Neural crest cell (in vitro differentiated cells): ENCODE results near the gene SLC52A1. TPM values are rescaled to one million over a fixed set of nuclear protein-coding genes. Genes with fewer than 3 reads are reported as not detected.
"Not testable (repeated sequence)": the region's sequence is repeated elsewhere in the genome, so short reads cannot be mapped to it uniquely, and the experiment has no call there.

Experiments
- DNase-seq: peaks from one replicate; pipeline ENCODE4 v3.0.0; 2021; ENCODE audit warnings: low read depth, mixed read lengths, low spot score
- H3K27ac Mint-ChIP-seq: one replicate; pipeline ENCODE4 v1.8.0; 2021; ENCODE audit warnings: mild to moderate bottlenecking, mixed read lengths; ENCODE audit not compliant: unreplicated experiment
- H3K27me3 Mint-ChIP-seq: 2 replicates; pipeline ENCODE4 v1.8.0; 2021; ENCODE audit warnings: low read depth, mild to moderate bottlenecking, mixed read lengths
- H3K36me3 Mint-ChIP-seq: 2 replicates; pipeline ENCODE4 v1.8.0; 2021; ENCODE audit warnings: low read depth, mild to moderate bottlenecking, mixed read lengths
- H3K4me1 Mint-ChIP-seq: 2 replicates; pipeline ENCODE4 v1.8.0; 2021; ENCODE audit warnings: mixed read lengths
- H3K4me3 Mint-ChIP-seq: one replicate; pipeline ENCODE4 v1.8.0; 2021; ENCODE audit warnings: mild to moderate bottlenecking, mixed read lengths
- H3K9me3 Mint-ChIP-seq: 2 replicates; pipeline ENCODE4 v1.8.0; 2021; ENCODE audit warnings: mixed read lengths
- total RNA-seq: library from RNA; stranded (reverse); gene quantifications from 2 replicates; pipeline ENCODE4 v1.2.1, GENCODE V29; 2021
- TF ChIP-seq, protein P1 (sequence below): fragments of 200-600 bp; sonication (generic); conservative IDR thresholded peaks from 2 replicates; pipeline ENCODE4 v1.5.0; 2021; ENCODE audit warnings: antibody characterized with exemption, mild to moderate bottlenecking

Gene SLC52A1
- total RNA-seq, 1 donor from 2014 or later, result not detected

DNA sequence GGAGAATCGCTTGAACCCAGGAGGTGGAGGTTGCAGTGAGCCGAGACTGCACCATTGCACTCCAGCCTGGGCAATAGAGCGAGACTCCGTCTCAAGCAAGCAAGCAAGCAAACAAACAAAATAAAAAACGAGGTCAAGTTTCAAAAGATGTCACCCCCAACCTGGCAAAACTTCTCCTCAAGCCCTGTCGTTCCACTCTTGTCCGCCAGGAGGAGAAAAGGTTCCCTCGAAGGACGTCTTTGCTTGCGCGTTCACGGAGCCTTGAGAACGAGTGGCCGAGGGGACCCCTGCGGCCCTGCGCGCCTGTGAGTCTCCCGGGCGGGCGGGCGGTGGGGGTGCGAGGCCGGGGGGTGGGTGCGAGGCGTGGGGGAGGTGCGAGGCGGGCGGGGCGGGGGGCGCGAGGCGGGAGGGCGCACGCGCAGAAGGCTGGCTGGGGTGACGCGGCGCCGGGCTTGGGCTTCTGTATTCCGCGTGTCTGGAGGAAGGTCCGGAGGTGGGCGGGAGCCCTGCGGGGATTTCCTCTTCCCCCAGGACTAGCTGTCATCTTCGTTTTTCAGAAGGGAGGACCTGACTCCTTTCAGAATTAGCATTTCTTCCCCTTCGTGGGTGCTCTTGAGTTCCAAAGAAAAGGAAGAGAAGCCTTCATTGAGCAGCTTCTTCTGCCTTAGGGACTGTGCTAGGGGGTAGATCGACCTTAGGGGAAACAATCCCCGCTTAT is 3.7 kb downstream of the SLC52A1 start:
- peak; percentile 89 for DNase-seq
- Mint-ChIP-seq H3K9me3 (no peaks in the 10 kb centered on the region), H3K4me1 (peaks cover 5% of the 10 kb centered on the region), H3K36me3 (no peaks in the 10 kb centered on the region), H3K27ac (no peak overlapping the region), H3K27me3 (peaks cover 43% of the 10 kb centered on the region), H3K4me3 (peak overlapping the region; percentile 73)
- TF ChIP-seq, protein P1, sequence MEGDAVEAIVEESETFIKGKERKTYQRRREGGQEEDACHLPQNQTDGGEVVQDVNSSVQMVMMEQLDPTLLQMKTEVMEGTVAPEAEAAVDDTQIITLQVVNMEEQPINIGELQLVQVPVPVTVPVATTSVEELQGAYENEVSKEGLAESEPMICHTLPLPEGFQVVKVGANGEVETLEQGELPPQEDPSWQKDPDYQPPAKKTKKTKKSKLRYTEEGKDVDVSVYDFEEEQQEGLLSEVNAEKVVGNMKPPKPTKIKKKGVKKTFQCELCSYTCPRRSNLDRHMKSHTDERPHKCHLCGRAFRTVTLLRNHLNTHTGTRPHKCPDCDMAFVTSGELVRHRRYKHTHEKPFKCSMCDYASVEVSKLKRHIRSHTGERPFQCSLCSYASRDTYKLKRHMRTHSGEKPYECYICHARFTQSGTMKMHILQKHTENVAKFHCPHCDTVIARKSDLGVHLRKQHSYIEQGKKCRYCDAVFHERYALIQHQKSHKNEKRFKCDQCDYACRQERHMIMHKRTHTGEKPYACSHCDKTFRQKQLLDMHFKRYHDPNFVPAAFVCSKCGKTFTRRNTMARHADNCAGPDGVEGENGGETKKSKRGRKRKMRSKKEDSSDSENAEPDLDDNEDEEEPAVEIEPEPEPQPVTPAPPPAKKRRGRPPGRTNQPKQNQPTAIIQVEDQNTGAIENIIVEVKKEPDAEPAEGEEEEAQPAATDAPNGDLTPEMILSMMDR, result peak; percentile 75

DNA sequence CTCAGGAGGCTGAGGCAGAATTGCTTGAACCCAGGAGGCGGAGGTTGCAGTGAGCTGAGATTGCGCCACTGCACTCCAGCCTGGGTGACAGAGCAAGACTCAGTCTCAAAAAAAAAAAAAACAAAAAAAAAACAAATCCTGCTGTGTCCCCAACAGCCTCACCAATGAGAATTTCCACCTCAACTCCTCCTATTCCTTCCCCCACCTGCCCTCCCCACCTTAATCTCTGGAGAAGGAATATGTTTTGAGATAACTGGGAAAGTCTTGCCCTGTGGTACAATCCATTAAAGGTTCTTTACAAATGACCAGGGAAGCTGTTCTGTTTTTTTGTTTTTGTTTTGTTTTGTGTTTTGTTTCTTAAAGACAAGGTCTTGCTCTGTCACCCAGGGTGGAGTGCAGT is 5.1 kb downstream of the SLC52A1 start:
- not testable (repeated sequence) for H3K36me3 Mint-ChIP-seq, H3K4me1 Mint-ChIP-seq, H3K9me3 Mint-ChIP-seq, DNase-seq, H3K4me3 Mint-ChIP-seq, H3K27ac Mint-ChIP-seq
- peaks cover 41% of the 10 kb centered on the region for H3K27me3 Mint-ChIP-seq

DNA sequence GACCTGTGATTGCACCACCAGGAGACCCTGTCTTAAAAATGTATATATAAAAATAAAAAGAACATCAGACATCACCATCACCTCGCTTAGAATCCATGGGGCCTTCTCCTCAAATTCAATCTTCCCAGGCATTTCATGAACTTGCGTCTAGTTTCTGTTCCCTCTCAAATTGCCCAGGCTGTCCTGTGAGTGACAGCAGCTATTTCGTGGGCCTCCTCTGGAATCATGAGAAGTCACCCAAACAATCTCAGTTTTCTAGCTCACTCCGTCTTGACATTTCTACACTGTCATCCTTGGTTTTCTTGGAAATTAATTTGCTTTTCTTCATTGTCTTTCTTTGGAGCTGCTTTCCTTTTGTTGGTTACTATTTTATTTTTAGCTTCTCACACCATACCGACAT is 7.3 kb downstream of the SLC52A1 start:
- TF ChIP-seq, protein P1, result no peak
- no peak overlapping the region for H3K4me3 Mint-ChIP-seq
- no peaks in the 10 kb centered on the region for H3K36me3 Mint-ChIP-seq
- DNase-seq, result no peak
- H3K27me3 Mint-ChIP-seq, result peaks cover 25% of the 10 kb centered on the region
- H3K9me3 Mint-ChIP-seq, result no peaks in the 10 kb centered on the region
- peaks cover 5% of the 10 kb centered on the region for H3K4me1 Mint-ChIP-seq
- no peak overlapping the region for H3K27ac Mint-ChIP-seq

DNA sequence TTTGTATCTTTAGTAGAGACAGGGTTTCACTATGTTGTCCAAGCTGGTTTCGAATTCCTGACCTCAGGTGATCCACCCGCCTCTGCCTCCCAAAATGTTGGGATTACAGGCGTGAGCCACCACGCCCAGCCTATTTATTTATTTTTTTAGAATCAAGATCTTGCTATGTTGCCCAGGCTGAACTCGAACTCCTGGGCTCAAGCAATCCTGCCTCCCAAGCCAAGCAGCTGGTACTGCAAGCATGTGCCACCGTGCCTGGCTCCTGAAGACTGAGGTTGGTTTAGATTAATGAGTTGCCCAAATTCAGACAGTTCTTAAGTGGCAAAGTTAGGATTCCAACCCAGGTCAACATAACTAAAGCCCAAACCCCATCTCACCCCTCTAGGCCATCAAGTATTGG is 7.9 kb downstream of the SLC52A1 start:
- no peak for DNase-seq
- Mint-ChIP-seq H3K4me3 (no peak overlapping the region), H3K9me3 (no peaks in the 10 kb centered on the region), H3K27ac (no peak overlapping the region), H3K27me3 (peaks cover 25% of the 10 kb centered on the region), H3K4me1 (peaks cover 5% of the 10 kb centered on the region), H3K36me3 (no peaks in the 10 kb centered on the region)
- TF ChIP-seq, protein P1, result no peak

DNA sequence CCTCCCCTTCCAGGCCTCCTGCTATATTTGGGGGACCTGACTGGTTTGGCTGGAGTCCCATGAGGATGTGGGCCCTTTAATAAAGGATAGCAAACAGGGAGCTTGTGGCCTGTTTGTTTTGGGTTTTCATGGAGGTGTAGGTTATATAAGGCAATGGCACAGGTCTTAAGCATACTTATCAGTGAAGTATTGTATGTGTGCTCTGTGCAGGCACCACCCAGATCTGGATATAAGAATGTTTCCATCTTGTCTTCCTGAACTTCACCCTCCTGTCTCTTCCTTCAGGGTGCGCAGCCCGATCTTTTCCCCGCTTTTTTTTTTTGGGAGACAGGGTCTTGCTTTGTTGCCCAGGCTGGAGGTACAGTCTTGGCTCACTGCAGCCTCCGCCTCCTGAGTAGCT is 10.6 kb downstream of the SLC52A1 start:
- peaks cover 2% of the 10 kb centered on the region for H3K36me3 Mint-ChIP-seq
- H3K9me3 Mint-ChIP-seq, result no peaks in the 10 kb centered on the region
- DNase-seq, result no peak
- H3K4me1 Mint-ChIP-seq, result no peaks in the 10 kb centered on the region
- H3K27ac Mint-ChIP-seq, result no peak overlapping the region
- H3K4me3 Mint-ChIP-seq, result no peak overlapping the region
- peaks cover 5% of the 10 kb centered on the region for H3K27me3 Mint-ChIP-seq
- TF ChIP-seq, protein P1, result no peak

DNA sequence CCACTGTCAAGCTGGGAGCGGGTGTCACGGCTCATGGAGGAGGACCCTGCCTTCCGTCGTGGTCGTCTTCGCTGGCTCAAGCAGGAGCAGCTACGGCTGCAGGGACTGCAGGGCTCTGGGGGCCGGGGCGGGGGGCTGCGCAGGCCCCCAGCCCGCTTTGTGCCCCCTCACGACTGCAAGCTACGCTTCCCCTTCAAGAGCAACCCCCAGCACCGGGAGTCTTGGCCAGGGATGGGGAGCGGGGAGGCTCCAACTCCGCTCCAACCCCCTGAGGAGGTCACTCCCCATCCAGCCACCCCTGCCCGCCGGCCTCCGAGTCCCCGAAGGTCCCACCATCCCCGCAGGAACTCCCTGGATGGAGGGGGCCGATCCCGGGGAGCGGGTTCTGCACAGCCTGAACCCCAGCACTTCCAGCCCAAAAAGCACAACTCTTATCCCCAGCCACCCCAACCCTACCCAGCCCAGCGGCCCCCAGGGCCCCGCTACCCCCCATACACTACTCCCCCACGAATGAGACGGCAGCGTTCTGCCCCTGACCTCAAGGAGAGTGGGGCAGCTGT is 11.6 kb downstream of the SLC52A1 start:
- Mint-ChIP-seq H3K36me3 (peaks cover 2% of the 10 kb centered on the region), H3K27me3 (no peaks in the 10 kb centered on the region), H3K9me3 (no peaks in the 10 kb centered on the region), H3K4me3 (no peak overlapping the region), H3K4me1 (no peaks in the 10 kb centered on the region), H3K27ac (no peak overlapping the region)
- TF ChIP-seq, protein P1, result no peak
- DNase-seq, result no peak
